PC-3 (cell line): ENCODE data around the gene DMD. TPM values are rescaled to one million over a fixed set of nuclear protein-coding genes. Genes with fewer than 3 reads are reported as not detected.

Experiments used
- ATAC-seq: fragments of 200-7000 bp; cut with Tn5 transposase; 2 replicates; pipeline ENCODE4 v1.9.1; 2020; ENCODE audit warnings: mild to moderate bottlenecking, moderate library complexity
- BruUV-seq: library from RNA; stranded (reverse); fragments of 400-500 nt; replicated peaks from 2 replicates; lab custom pipeline; 2021; lab: Mats Ljungman, UMichigan
- CTCF ChIA-PET: fragments of 300-600 bp; sonication (Branson Sonifier 250); formaldehyde crosslinking; loops from one replicate; lab custom pipeline; 2022; ENCODE audit warnings: antibody characterized with exemption; lab: Charles Lee
- POLR2A ChIA-PET: fragments of 300-600 bp; sonication (Branson Sonifier 250); formaldehyde crosslinking; loops from one replicate; lab custom pipeline; 2022; ENCODE audit warnings: antibody characterized with exemption; ENCODE audit not compliant: unreplicated experiment; lab: Charles Lee
- DNase-seq: peaks from one replicate; pipeline ENCODE4 v3.0.0-alpha.2; 2015
- H2AFZ ChIP-seq: fragments of 300-600 bp; sonication (generic); 2 replicates; pipeline ENCODE4 v1.6.0; 2016; ENCODE audit warnings: antibody characterized with exemption, low read length
- H3F3A ChIP-seq: fragments of 300-600 bp; sonication (generic); one replicate; pipeline ENCODE4 v1.6.0; 2017; ENCODE audit warnings: antibody characterized with exemption, low read length, control low read depth, mild to moderate bottlenecking; ENCODE audit not compliant: unreplicated experiment
- H3K27ac ChIP-seq: fragments of 300-600 bp; sonication (generic); 2 replicates; pipeline ENCODE4 v1.5.1; 2016; ENCODE audit warnings: mild to moderate bottlenecking, low read length
- H3K27me3 ChIP-seq: fragments of 300-600 bp; sonication (generic); 2 replicates; pipeline ENCODE4 v1.6.1; 2016; ENCODE audit warnings: low read length, mixed read lengths
- H3K36me3 ChIP-seq: fragments of 300-600 bp; sonication (generic); 2 replicates; pipeline ENCODE4 v1.6.1; 2016; ENCODE audit warnings: low read depth, mixed run types, low read length, mixed read lengths
- H3K4me1 ChIP-seq: fragments of 300-600 bp; sonication (generic); 2 replicates; pipeline ENCODE4 v1.5.1; 2016; ENCODE audit warnings: low read length; ENCODE audit not compliant: insufficient read depth
- H3K4me2 ChIP-seq: fragments of 300-600 bp; sonication (generic); 2 replicates; pipeline ENCODE4 v1.6.0; 2016; ENCODE audit warnings: low read length
- H3K4me3 ChIP-seq: fragments of 300-600 bp; sonication (generic); 2 replicates; pipeline ENCODE4 v1.5.1; 2016; ENCODE audit warnings: mild to moderate bottlenecking, low read length, mixed read lengths
- H3K79me2 ChIP-seq: fragments of 300-600 bp; sonication (generic); 2 replicates; pipeline ENCODE4 v1.6.1; 2017; ENCODE audit warnings: low read length, mixed read lengths
- H3K9ac ChIP-seq: fragments of 300-600 bp; sonication (generic); 2 replicates; pipeline ENCODE4 v1.6.0; 2016; ENCODE audit warnings: mild to moderate bottlenecking, low read length
- H3K9me2 ChIP-seq: fragments of 300-600 bp; sonication (generic); replicated peaks from 2 replicates; pipeline ENCODE4 v1.6.1; 2016; ENCODE audit warnings: mixed run types, low read length, mixed read lengths
- H3K9me3 ChIP-seq: fragments of 300-600 bp; sonication (generic); 2 replicates; pipeline ENCODE4 v1.6.1; 2016; ENCODE audit warnings: low read length, mixed read lengths
- H4K20me1 ChIP-seq: fragments of 300-600 bp; sonication (generic); 2 replicates; pipeline ENCODE4 v1.6.1; 2016; ENCODE audit warnings: low read length, mixed read lengths
- CTCF ChIP-seq: fragments of 300-600 bp; sonication (generic); conservative IDR thresholded peaks from 2 replicates; pipeline ENCODE4 v1.5.1; 2017; ENCODE audit warnings: antibody characterized with exemption, low read depth, mild to moderate bottlenecking, low read length
- EZH2 ChIP-seq: fragments of 300-600 bp; sonication (generic); IDR thresholded peaks from one replicate; pipeline ENCODE4 v1.6.1; 2017; ENCODE audit warnings: antibody characterized with exemption, mild to moderate bottlenecking, low read length; ENCODE audit not compliant: unreplicated experiment
- EZH2phosphoT487 ChIP-seq: fragments of 300-600 bp; sonication (generic); IDR thresholded peaks from 2 replicates; pipeline ENCODE4 v1.6.1; 2018; ENCODE audit warnings: mild to moderate bottlenecking, antibody characterized with exemption, low read length, borderline replicate concordance
- intact Hi-C: fragments of 100-400 bp; cut with micrococcal nuclease; formaldehyde crosslinking; loops from 2 replicates; pipeline ENCODE4 v1.9.0; 2023
- total RNA-seq: library from RNA; depleted of rRNA; stranded (reverse); fragments of >200 nt; gene quantifications from 2 replicates; pipeline ENCODE4 v1.2.3, GENCODE V29; 2014

The DMD gene
- total RNA-seq, 1 experiment from 2014 or later, result not detected

- intact Hi-C loops, result no loop called here
- Histone ChIP-seq H3K9me2 (no peaks in the 10 kb centered on the region), H3K9ac (no peak overlapping the region), H3K4me3 (no peak overlapping the region), H3K9me3 (no peaks in the 10 kb centered on the region), H3K79me2 (no peaks in the 10 kb centered on the region), H4K20me1 (no peaks in the 10 kb centered on the region), H3K4me2 (no peak overlapping the region), H3K27ac (no peak overlapping the region), H3K27me3 (no peaks in the 10 kb centered on the region), H3F3A (no peaks in the 10 kb centered on the region), H3K4me1 (no peaks in the 10 kb centered on the region), H3K36me3 (no peaks in the 10 kb centered on the region), H2AFZ (no peak overlapping the region)
- no TSS peak for BruUV-seq
- DNase-seq, result no peak
- ChIA-PET POLR2A (no interaction called here), CTCF (no interaction called here)
- no peak for TF ChIP-seq EZH2phosphoT487
- no peak for TF ChIP-seq CTCF
- TF ChIP-seq EZH2, result no peak
- ATAC-seq, result no peak
Measured at GRCh38 chrX:31981546-31982062, 1229.7 kb downstream of the DMD start.

- no peaks in the 10 kb centered on the region for H3K9me3 ChIP-seq
- no peaks in the 10 kb centered on the region for H3K27me3 ChIP-seq
- no TSS peak for BruUV-seq
Measured at GRCh38 chrX:31969714-31970113, 1241.6 kb downstream of the DMD start.

More at GRCh38 chrX:31969714-31970113, 1241.6 kb downstream of the DMD start:
- Histone ChIP-seq H3K4me3 (no peak overlapping the region), H3K4me1 (no peaks in the 10 kb centered on the region), H4K20me1 (no peaks in the 10 kb centered on the region), H3K4me2 (no peak overlapping the region), H3K79me2 (no peaks in the 10 kb centered on the region), H3F3A (no peaks in the 10 kb centered on the region), H3K36me3 (no peaks in the 10 kb centered on the region), H3K27ac (no peak overlapping the region), H3K9ac (no peak overlapping the region), H3K9me2 (no peaks in the 10 kb centered on the region), H2AFZ (no peak overlapping the region)
- ATAC-seq, result no peak
- intact Hi-C loops, result no loop called here
- ChIA-PET POLR2A (no interaction called here), CTCF (no interaction called here)
- no peak for DNase-seq
- TF ChIP-seq EZH2, result no peak
- TF ChIP-seq EZH2phosphoT487, result no peak
- TF ChIP-seq CTCF, result no peak
